HepG2 (cell line): Measurements from ENCODE around the gene TSC22D4. TPM values are rescaled to one million over a fixed set of nuclear protein-coding genes. Genes with fewer than 3 reads are reported as not detected.

Experiments
- AKNA ChIP-seq: sonication (generic); formaldehyde crosslinking; IDR thresholded peaks from 2 replicates; pipeline ENCODE4 v1.4.0; 2020; ENCODE audit warnings: missing genetic modification reagents, borderline replicate concordance
- ATF5 ChIP-seq: sonication (generic); formaldehyde crosslinking; IDR thresholded peaks from 2 replicates; pipeline ENCODE4 v1.4.0; 2020; ENCODE audit warnings: mild to moderate bottlenecking, low read depth, missing genetic modification reagents
- BORCS8-MEF2B ChIP-seq: sonication (generic); formaldehyde crosslinking; IDR thresholded peaks from 2 replicates; pipeline ENCODE4 v1.8.0; 2022; ENCODE audit warnings: mild to moderate bottlenecking, missing genetic modification reagents
- FOXM1 ChIP-seq: sonication (generic); formaldehyde crosslinking; IDR thresholded peaks from 2 replicates; pipeline ENCODE4 v1.5.0; 2020; ENCODE audit warnings: missing genetic modification reagents
- ISL2 ChIP-seq: sonication (generic); formaldehyde crosslinking; IDR thresholded peaks from 2 replicates; pipeline ENCODE4 v1.5.0; 2020; ENCODE audit warnings: missing genetic modification reagents
- JARID2 ChIP-seq: sonication (generic); formaldehyde crosslinking; IDR thresholded peaks from 2 replicates; pipeline ENCODE4 v1.8.1; 2023; ENCODE audit warnings: missing genetic modification reagents, inconsistent platforms; ENCODE audit not compliant: insufficient replicate concordance
- KLF11 ChIP-seq: IDR thresholded peaks from 2 replicates; pipeline ENCODE4 v1.6.1; 2016; ENCODE audit warnings: missing compliant biosample characterization
- KLF9 ChIP-seq: IDR thresholded peaks from 2 replicates; pipeline ENCODE4 v1.6.1; 2016; ENCODE audit warnings: low read depth
- LCORL ChIP-seq, 2 experiments: fragments of 450-650 bp in 1 of 2; sonication (generic) in 1 of 2; formaldehyde crosslinking in 1 of 2; IDR thresholded peaks; 2 replicates each; pipeline versions ENCODE4 v1.5.0 to v1.6.1; 2017 to 2020; ENCODE audit warnings: antibody characterized with exemption in 1 of 2, missing genetic modification reagents in 1 of 2
- MAZ ChIP-seq, 2 experiments: sonication (generic) in 1 of 2; formaldehyde crosslinking in 1 of 2; IDR thresholded peaks; 2 replicates each; pipeline versions ENCODE4 v1.5.0 to v1.6.1; 2012 to 2020; ENCODE audit warnings: low read depth in 2 of 2, mild to moderate bottlenecking in 2 of 2, borderline replicate concordance in 1 of 2, improper control_type of control experiment in 1 of 2, low read length in 1 of 2, missing genetic modification reagents in 1 of 2, moderate library complexity in 1 of 2
- POLR2G ChIP-seq: fragments of 200-400 bp; formaldehyde crosslinking; IDR thresholded peaks from 2 replicates; pipeline ENCODE4 v1.6.1; 2018; ENCODE audit warnings: mild to moderate bottlenecking, low read depth, low read length, moderate library complexity
- SCMH1 ChIP-seq: sonication (generic); formaldehyde crosslinking; IDR thresholded peaks from 2 replicates; pipeline ENCODE4 v1.9.0; 2021; ENCODE audit warnings: missing genetic modification reagents, mild to moderate bottlenecking, borderline replicate concordance
- SKI ChIP-seq: fragments of 450-650 bp; IDR thresholded peaks from one replicate; pipeline ENCODE4 v1.6.1; 2018; ENCODE audit warnings: mild to moderate bottlenecking; ENCODE audit not compliant: partially characterized antibody
- TFDP2 ChIP-seq: sonication (generic); formaldehyde crosslinking; IDR thresholded peaks from 2 replicates; pipeline ENCODE4 v1.4.0; 2020; ENCODE audit warnings: missing genetic modification reagents
- ZBTB39 ChIP-seq: sonication (generic); formaldehyde crosslinking; IDR thresholded peaks from 2 replicates; pipeline ENCODE4 v1.5.0; 2020; ENCODE audit warnings: missing genetic modification reagents
- ZNF441 ChIP-seq: sonication (generic); formaldehyde crosslinking; IDR thresholded peaks from 2 replicates; pipeline ENCODE4 v1.7.0; 2021; ENCODE audit warnings: missing genetic modification reagents, borderline replicate concordance
- ZNF616 ChIP-seq: sonication (generic); formaldehyde crosslinking; IDR thresholded peaks from 2 replicates; pipeline ENCODE4 v1.5.0; 2020; ENCODE audit warnings: low read depth, mild to moderate bottlenecking, missing genetic modification reagents
- ZNF780A ChIP-seq: sonication (generic); formaldehyde crosslinking; IDR thresholded peaks from 2 replicates; pipeline ENCODE4 v1.8.0; 2022; ENCODE audit warnings: mild to moderate bottlenecking, missing genetic modification reagents, moderate library complexity
- polyA plus RNA-seq, 8 experiments: library from polyadenylated mRNA; depleted of rRNA in 3 of 8; stranded (reverse) in 7 of 8; unstranded in 1 of 8; fragments of >200 nt; fragmentation: Illumina TruSeq in 4 of 8; extraction: Trizol in 4 of 8; gene quantifications; 2 replicates each; pipeline versions ENCODE4 v1.2.1 to v1.2.3, GENCODE V29; 2011 to 2016; ENCODE audit warnings: low read depth in 4 of 8, missing spikeins in 1 of 8, mixed read lengths in 1 of 8; ENCODE audit not compliant: insufficient read depth in 1 of 8
- total RNA-seq, 5 experiments: library from RNA; depleted of rRNA; stranded (reverse); fragments of >200 nt; fragmentation: Illumina TruSeq; extraction: Trizol; gene quantifications; 2 replicates each; pipeline ENCODE4 v1.2.3, GENCODE V29; 2016; ENCODE audit warnings: low read depth in 1 of 5

The TSC22D4 gene
- total and polyA plus RNA-seq, 2 of the 13 experiments (the other 11 are each of a cell fraction or from before 2014, with no cell fraction given) = 7.7 to 8.7 TPM

- peak; percentile 74; the same call in 1 of the 2 replicates for TF ChIP-seq ZNF441
- TF ChIP-seq SKI = peak; percentile 46
- peak; percentile 70 for TF ChIP-seq BORCS8-MEF2B (CRISPR knock-in tag)
- no peak for TF ChIP-seq FOXM1 (CRISPR knock-in tag)
- TF ChIP-seq SCMH1 = no peak
- TF ChIP-seq JARID2 (CRISPR knock-in tag) = peak; percentile 36
- TF ChIP-seq ISL2 (CRISPR knock-in tag) = peak; percentile 30; the same call in 1 of the 2 replicates
- TF ChIP-seq TFDP2 (CRISPR knock-in tag) = peak; percentile 47; the same call in 1 of the 2 replicates
- no peak for TF ChIP-seq KLF11
- TF ChIP-seq POLR2G = peak; percentile 73
- peak; percentile 73 for TF ChIP-seq MAZ (IDR thresholded peaks at IDR 0.05; ENCODE audit: borderline replicate concordance, low read depth, low read length)
- peak; percentile 85 for TF ChIP-seq MAZ (CRISPR knock-in tag; IDR thresholded peaks at IDR 0.05; ENCODE audit: low read depth)
- TF ChIP-seq ZBTB39 = no peak
- TF ChIP-seq ZNF616 = no peak
- TF ChIP-seq LCORL (IDR thresholded peaks at IDR 0.05) = peak; percentile 16; the same call in 1 of the 2 replicates
- TF ChIP-seq LCORL (CRISPR knock-in tag; IDR thresholded peaks at IDR 0.05) = peak; percentile 88
- no peak for TF ChIP-seq AKNA (CRISPR knock-in tag)
- TF ChIP-seq ATF5 (CRISPR knock-in tag) = no peak
- TF ChIP-seq ZNF780A = no peak
- TF ChIP-seq KLF9 = 0 out of 2 replicates have a peak, but pooled peaks have one; percentile 75
These were observed 34.4 kb downstream of the TSC22D4 start (continued) for GRCh38 chr7:100444311-100445278.
